C4-2B (cell line): ENCODE data around the gene FPGT.

ENCODE experiments used
- ZFX ChIP-seq: fragments of 450-650 bp; IDR thresholded peaks from 2 replicates; pipeline ENCODE4 v1.6.1; 2017
- TF ChIP-seq, protein P1 (sequence below): fragments of 450-650 bp; conservative IDR thresholded peaks from 2 replicates; pipeline ENCODE4 v1.5.1; 2017; ENCODE audit warnings: mild to moderate bottlenecking

DNA sequence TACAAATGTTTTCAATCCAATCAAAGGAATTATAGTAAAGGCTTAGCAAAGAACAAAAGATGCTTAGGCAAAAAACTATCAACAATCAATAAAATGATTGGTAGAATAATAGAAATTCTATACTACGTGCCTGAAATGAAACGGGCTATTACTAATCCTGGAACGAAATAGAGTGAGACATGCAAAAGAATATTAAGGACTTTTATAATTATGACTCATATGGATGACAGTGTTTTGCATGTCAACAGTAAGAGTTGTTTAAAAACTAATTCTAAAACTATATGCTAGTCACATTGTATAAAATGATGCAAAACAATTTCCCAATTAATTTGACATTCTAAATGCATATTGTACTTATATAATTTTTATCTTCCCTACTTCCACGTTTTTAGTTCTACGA, 35.7 kb upstream of the FPGT start:
- TF ChIP-seq, protein P1, sequence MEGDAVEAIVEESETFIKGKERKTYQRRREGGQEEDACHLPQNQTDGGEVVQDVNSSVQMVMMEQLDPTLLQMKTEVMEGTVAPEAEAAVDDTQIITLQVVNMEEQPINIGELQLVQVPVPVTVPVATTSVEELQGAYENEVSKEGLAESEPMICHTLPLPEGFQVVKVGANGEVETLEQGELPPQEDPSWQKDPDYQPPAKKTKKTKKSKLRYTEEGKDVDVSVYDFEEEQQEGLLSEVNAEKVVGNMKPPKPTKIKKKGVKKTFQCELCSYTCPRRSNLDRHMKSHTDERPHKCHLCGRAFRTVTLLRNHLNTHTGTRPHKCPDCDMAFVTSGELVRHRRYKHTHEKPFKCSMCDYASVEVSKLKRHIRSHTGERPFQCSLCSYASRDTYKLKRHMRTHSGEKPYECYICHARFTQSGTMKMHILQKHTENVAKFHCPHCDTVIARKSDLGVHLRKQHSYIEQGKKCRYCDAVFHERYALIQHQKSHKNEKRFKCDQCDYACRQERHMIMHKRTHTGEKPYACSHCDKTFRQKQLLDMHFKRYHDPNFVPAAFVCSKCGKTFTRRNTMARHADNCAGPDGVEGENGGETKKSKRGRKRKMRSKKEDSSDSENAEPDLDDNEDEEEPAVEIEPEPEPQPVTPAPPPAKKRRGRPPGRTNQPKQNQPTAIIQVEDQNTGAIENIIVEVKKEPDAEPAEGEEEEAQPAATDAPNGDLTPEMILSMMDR = no peak
- TF ChIP-seq ZFX = no peak
